ENCODE data around the gene SV2C.

The SV2C gene

GRCh38 chr5:76376148-76376865 lies 293.1 kb downstream of the SV2C start:
- no peaks in the 10 kb centered on the region for H3K36me3 ChIP-seq (ENCODE audit: insufficient read depth, low read length)
- H3F3A ChIP-seq (ENCODE audit: low read depth) = no peaks in the 10 kb centered on the region
- H2AFZ ChIP-seq (ENCODE audit: low read length) = peak overlapping the region; percentile 25; the same call in 1 of the 2 replicates
- no peak overlapping the region for H3K9ac ChIP-seq (ENCODE audit: low read depth, low read length, poor library complexity, severe bottlenecking)
- no peaks in the 10 kb centered on the region for H3K9me2 ChIP-seq (replicated peaks; ENCODE audit: low read depth, low read length)
- TF ChIP-seq, protein P1, sequence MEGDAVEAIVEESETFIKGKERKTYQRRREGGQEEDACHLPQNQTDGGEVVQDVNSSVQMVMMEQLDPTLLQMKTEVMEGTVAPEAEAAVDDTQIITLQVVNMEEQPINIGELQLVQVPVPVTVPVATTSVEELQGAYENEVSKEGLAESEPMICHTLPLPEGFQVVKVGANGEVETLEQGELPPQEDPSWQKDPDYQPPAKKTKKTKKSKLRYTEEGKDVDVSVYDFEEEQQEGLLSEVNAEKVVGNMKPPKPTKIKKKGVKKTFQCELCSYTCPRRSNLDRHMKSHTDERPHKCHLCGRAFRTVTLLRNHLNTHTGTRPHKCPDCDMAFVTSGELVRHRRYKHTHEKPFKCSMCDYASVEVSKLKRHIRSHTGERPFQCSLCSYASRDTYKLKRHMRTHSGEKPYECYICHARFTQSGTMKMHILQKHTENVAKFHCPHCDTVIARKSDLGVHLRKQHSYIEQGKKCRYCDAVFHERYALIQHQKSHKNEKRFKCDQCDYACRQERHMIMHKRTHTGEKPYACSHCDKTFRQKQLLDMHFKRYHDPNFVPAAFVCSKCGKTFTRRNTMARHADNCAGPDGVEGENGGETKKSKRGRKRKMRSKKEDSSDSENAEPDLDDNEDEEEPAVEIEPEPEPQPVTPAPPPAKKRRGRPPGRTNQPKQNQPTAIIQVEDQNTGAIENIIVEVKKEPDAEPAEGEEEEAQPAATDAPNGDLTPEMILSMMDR (conservative IDR thresholded peaks at IDR 0.05; ENCODE audit: low read length) = peak; percentile 36
- no peak for TF ChIP-seq EZH2phosphoT487 (IDR thresholded peaks at IDR 0.05; ENCODE audit: borderline replicate concordance)
- H3K27me3 ChIP-seq (ENCODE audit: insufficient read depth, low read length, poor library complexity, severe bottlenecking) = no peaks in the 10 kb centered on the region
- no peaks in the 10 kb centered on the region for H3K79me2 ChIP-seq (ENCODE audit: insufficient read depth, low read length)
- H3K4me1 ChIP-seq (ENCODE audit: insufficient read depth, low read length, poor library complexity, severe bottlenecking) = peaks cover 25% of the 10 kb centered on the region
- H4K20me1 ChIP-seq (ENCODE audit: insufficient read depth, low read length, poor library complexity, severe bottlenecking) = no peaks in the 10 kb centered on the region
- H3K4me2 ChIP-seq (ENCODE audit: low read depth, low read length, poor library complexity, severe bottlenecking) = no peak overlapping the region
- no peak overlapping the region for H3K4me3 ChIP-seq (ENCODE audit: low read length, poor library complexity, severe bottlenecking)
- H3K9me3 ChIP-seq (ENCODE audit: insufficient read depth, low read depth, low read length) = no peaks in the 10 kb centered on the region

DNA sequence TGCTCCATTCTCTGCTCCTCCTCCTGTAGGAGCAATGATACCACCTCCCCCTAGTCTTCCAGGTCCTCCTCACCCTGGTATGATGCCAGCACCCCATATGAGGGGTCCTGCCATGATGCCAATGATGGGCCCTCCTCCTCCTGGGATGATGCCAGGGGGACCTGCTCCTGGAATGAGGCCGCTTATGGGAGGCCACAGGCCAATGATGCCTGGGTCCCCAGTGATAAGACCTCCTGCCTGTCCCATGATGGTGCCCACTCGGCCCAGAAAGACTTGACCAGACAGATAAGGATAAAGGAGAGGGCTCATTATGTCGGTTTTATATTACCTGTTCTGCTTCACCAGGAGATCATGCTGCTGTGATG lies 293.7 kb downstream of the SV2C start:
- Histone ChIP-seq H3K4me2 (ENCODE audit: low read depth, low read length, poor library complexity, severe bottlenecking) (no peak overlapping the region), H3K9ac (ENCODE audit: low read depth, low read length, poor library complexity, severe bottlenecking) (no peak overlapping the region), H3K4me1 (ENCODE audit: insufficient read depth, low read length, poor library complexity, severe bottlenecking) (peaks cover 25% of the 10 kb centered on the region), H3K4me3 (ENCODE audit: low read length, poor library complexity, severe bottlenecking) (no peak overlapping the region), H3K36me3 (ENCODE audit: insufficient read depth, low read length) (no peaks in the 10 kb centered on the region), H3F3A (ENCODE audit: low read depth) (no peaks in the 10 kb centered on the region), H4K20me1 (ENCODE audit: insufficient read depth, low read length, poor library complexity, severe bottlenecking) (no peaks in the 10 kb centered on the region), H3K27me3 (ENCODE audit: insufficient read depth, low read length, poor library complexity, severe bottlenecking) (no peaks in the 10 kb centered on the region), H3K79me2 (ENCODE audit: insufficient read depth, low read length) (no peaks in the 10 kb centered on the region), H3K9me2 (replicated peaks; ENCODE audit: low read depth, low read length) (no peaks in the 10 kb centered on the region), H3K9me3 (ENCODE audit: insufficient read depth, low read depth, low read length) (no peaks in the 10 kb centered on the region), H2AFZ (ENCODE audit: low read length) (no peak overlapping the region)
- TF ChIP-seq, protein P1 (conservative IDR thresholded peaks at IDR 0.05; ENCODE audit: low read length) = no peak
- TF ChIP-seq EZH2phosphoT487 (IDR thresholded peaks at IDR 0.05; ENCODE audit: borderline replicate concordance) = no peak

- no peaks in the 10 kb centered on the region for H3K36me3 ChIP-seq (ENCODE audit: insufficient read depth, low read length)
- no peak overlapping the region for H3K4me2 ChIP-seq (ENCODE audit: low read depth, low read length, poor library complexity, severe bottlenecking)
- H3K79me2 ChIP-seq (ENCODE audit: insufficient read depth, low read length) = no peaks in the 10 kb centered on the region
- no peaks in the 10 kb centered on the region for H3K9me2 ChIP-seq (replicated peaks; ENCODE audit: low read depth, low read length)
- H3K9ac ChIP-seq (ENCODE audit: low read depth, low read length, poor library complexity, severe bottlenecking) = no peak overlapping the region
- H4K20me1 ChIP-seq (ENCODE audit: insufficient read depth, low read length, poor library complexity, severe bottlenecking) = no peaks in the 10 kb centered on the region
- H2AFZ ChIP-seq (ENCODE audit: low read length) = no peak overlapping the region
- no peak overlapping the region for H3K4me3 ChIP-seq (ENCODE audit: low read length, poor library complexity, severe bottlenecking)
- no peaks in the 10 kb centered on the region for H3K9me3 ChIP-seq (ENCODE audit: insufficient read depth, low read depth, low read length)
- no peaks in the 10 kb centered on the region for H3K27me3 ChIP-seq (ENCODE audit: insufficient read depth, low read length, poor library complexity, severe bottlenecking)
- peaks cover 18% of the 10 kb centered on the region for H3K4me1 ChIP-seq (ENCODE audit: insufficient read depth, low read length, poor library complexity, severe bottlenecking)
- H3F3A ChIP-seq (ENCODE audit: low read depth) = no peaks in the 10 kb centered on the region
- TF ChIP-seq, protein P1 (conservative IDR thresholded peaks at IDR 0.05; ENCODE audit: low read length) = no peak
- TF ChIP-seq EZH2phosphoT487 (IDR thresholded peaks at IDR 0.05; ENCODE audit: borderline replicate concordance) = no peak
Observed at GRCh38 chr5:76378355-76378754, 295.2 kb downstream of the SV2C start.

Measured in Loucy (cell line).